ENCODE data around the gene FAM228B.

FAM228B gene

GRCh38 chr2:24123195-24123921 is at the start of gene FAM228B, which contains the start of gene PFN4:
Gene FAM228B (plus strand): TSS chr2:24123469. CDS start chr2:24124362, 893 bp downstream.
Gene PFN4 (minus strand): TSS chr2:24123334. CDS start chr2:24122535, 799 bp downstream.
- no peak within 1 kb of the TSS for H3K27ac ChIP-seq (ENCODE audit: low read length)
- DNase-seq (ENCODE audit: low read depth, low spot score): no peak
- H3K4me3 ChIP-seq (ENCODE audit: low read length): peak within 1 kb of the TSS; percentile 73
- H3K4me1 ChIP-seq (ENCODE audit: control insufficient read depth, insufficient read depth, low read length): no peaks in the 10 kb centered on the region
- no peaks in the 10 kb centered on the region for H3K27me3 ChIP-seq (ENCODE audit: control insufficient read depth, insufficient read depth, low read length)
- H3K36me3 ChIP-seq (ENCODE audit: control insufficient read depth, insufficient read depth, low read length): no peaks in the 10 kb centered on the region
- no CpG with 5 or more reads among the region's 103 CpGs for WGBS (ENCODE audit: insufficient coverage, insufficient read length)
- H3K9me3 ChIP-seq (ENCODE audit: control insufficient read depth, insufficient read depth, low read length): no peaks in the 10 kb centered on the region

GRCh38 chr2:24073816-24074215 is 49.5 kb upstream of the FAM228B start:
- Histone ChIP-seq H3K4me1 (ENCODE audit: control insufficient read depth, insufficient read depth, low read length) (no peaks in the 10 kb centered on the region), H3K4me3 (ENCODE audit: low read length) (no peak overlapping the region), H3K9me3 (ENCODE audit: control insufficient read depth, insufficient read depth, low read length) (no peaks in the 10 kb centered on the region), H3K27me3 (ENCODE audit: control insufficient read depth, insufficient read depth, low read length) (no peaks in the 10 kb centered on the region), H3K27ac (ENCODE audit: low read length) (no peak overlapping the region), H3K36me3 (ENCODE audit: control insufficient read depth, insufficient read depth, low read length) (peaks cover 2% of the 10 kb centered on the region; the same call in 1 of the 2 replicates)
- no peak for DNase-seq (ENCODE audit: low read depth, low spot score)
- WGBS (ENCODE audit: insufficient coverage, insufficient read length): no CpG with 5 or more reads among the region's 6 CpGs

- H3K36me3 ChIP-seq (ENCODE audit: control insufficient read depth, insufficient read depth, low read length): peaks cover 2% of the 10 kb centered on the region; the same call in 1 of the 2 replicates
- no peak overlapping the region for H3K27ac ChIP-seq (ENCODE audit: low read length)
- WGBS (ENCODE audit: insufficient coverage, insufficient read length): no CpG with 5 or more reads among the region's 5 CpGs
- no peaks in the 10 kb centered on the region for H3K4me1 ChIP-seq (ENCODE audit: control insufficient read depth, insufficient read depth, low read length)
- H3K9me3 ChIP-seq (ENCODE audit: control insufficient read depth, insufficient read depth, low read length): no peaks in the 10 kb centered on the region
- H3K4me3 ChIP-seq (ENCODE audit: low read length): peak overlapping the region; percentile 78; the same call in 1 of the 2 replicates
- no peaks in the 10 kb centered on the region for H3K27me3 ChIP-seq (ENCODE audit: control insufficient read depth, insufficient read depth, low read length)
- DNase-seq (ENCODE audit: low read depth, low spot score): no peak
Measured at GRCh38 chr2:24075259-24075658, 48.0 kb upstream of the FAM228B start.

GRCh38 chr2:24075915-24076848 is 47.1 kb upstream of the FAM228B start, which contains the start of gene SF3B6:
Gene SF3B6 (minus strand): TSS chr2:24076326. CDS start chr2:24076229, 97 bp downstream.
- no CpG with 5 or more reads among the region's 64 CpGs for WGBS (ENCODE audit: insufficient coverage, insufficient read length)
- H3K27ac ChIP-seq (ENCODE audit: low read length): no peak within 1 kb of the TSS

GRCh38 chr2:24076849-24077534 is 46.3 kb upstream of the FAM228B start:
- Histone ChIP-seq H3K36me3 (ENCODE audit: control insufficient read depth, insufficient read depth, low read length) (no peaks in the 10 kb centered on the region; the same call in 1 of the 2 replicates), H3K27me3 (ENCODE audit: control insufficient read depth, insufficient read depth, low read length) (no peaks in the 10 kb centered on the region), H3K9me3 (ENCODE audit: control insufficient read depth, insufficient read depth, low read length) (no peaks in the 10 kb centered on the region), H3K27ac (ENCODE audit: low read length) (no peak overlapping the region), H3K4me3 (ENCODE audit: low read length) (peak overlapping the region; percentile 83; the same call in 1 of the 2 replicates), H3K4me1 (ENCODE audit: control insufficient read depth, insufficient read depth, low read length) (no peaks in the 10 kb centered on the region)
- DNase-seq (ENCODE audit: low read depth, low spot score): no peak
- no CpG with 5 or more reads among the region's 41 CpGs for WGBS (ENCODE audit: insufficient coverage, insufficient read length)

More at GRCh38 chr2:24075915-24076848, 47.1 kb upstream of the FAM228B start, which contains the start of gene SF3B6:
- Histone ChIP-seq H3K36me3 (ENCODE audit: control insufficient read depth, insufficient read depth, low read length) (peaks cover 2% of the 10 kb centered on the region; the same call in 1 of the 2 replicates), H3K4me1 (ENCODE audit: control insufficient read depth, insufficient read depth, low read length) (no peaks in the 10 kb centered on the region), H3K9me3 (ENCODE audit: control insufficient read depth, insufficient read depth, low read length) (no peaks in the 10 kb centered on the region), H3K4me3 (ENCODE audit: low read length) (peak within 1 kb of the TSS; percentile 83), H3K27me3 (ENCODE audit: control insufficient read depth, insufficient read depth, low read length) (no peaks in the 10 kb centered on the region)
- DNase-seq (ENCODE audit: low read depth, low spot score): peak; percentile 99

- Histone ChIP-seq H3K27ac (ENCODE audit: low read length) (no peak overlapping the region), H3K4me3 (ENCODE audit: low read length) (peak overlapping the region; percentile 83; the same call in 1 of the 2 replicates)
- WGBS (ENCODE audit: insufficient coverage, insufficient read length): no CpG with 5 or more reads among the region's 9 CpGs
Measured at GRCh38 chr2:24077535-24077877, 45.8 kb upstream of the FAM228B start.

GRCh38 chr2:24077879-24078278 is 45.4 kb upstream of the FAM228B start:
- Histone ChIP-seq H3K27me3 (ENCODE audit: control insufficient read depth, insufficient read depth, low read length) (no peaks in the 10 kb centered on the region), H3K9me3 (ENCODE audit: control insufficient read depth, insufficient read depth, low read length) (no peaks in the 10 kb centered on the region), H3K4me3 (ENCODE audit: low read length) (no peak overlapping the region; the same call in 1 of the 2 replicates), H3K36me3 (ENCODE audit: control insufficient read depth, insufficient read depth, low read length) (peaks cover 3% of the 10 kb centered on the region; the same call in 1 of the 2 replicates), H3K27ac (ENCODE audit: low read length) (no peak overlapping the region), H3K4me1 (ENCODE audit: control insufficient read depth, insufficient read depth, low read length) (no peaks in the 10 kb centered on the region)
- no CpG with 5 or more reads among the region's 2 CpGs for WGBS (ENCODE audit: insufficient coverage, insufficient read length)
- DNase-seq (ENCODE audit: low read depth, low spot score): no peak

More at GRCh38 chr2:24077535-24077877, 45.8 kb upstream of the FAM228B start:
- H3K9me3 ChIP-seq (ENCODE audit: control insufficient read depth, insufficient read depth, low read length): no peaks in the 10 kb centered on the region
- H3K4me1 ChIP-seq (ENCODE audit: control insufficient read depth, insufficient read depth, low read length): no peaks in the 10 kb centered on the region
- DNase-seq (ENCODE audit: low read depth, low spot score): no peak
- H3K36me3 ChIP-seq (ENCODE audit: control insufficient read depth, insufficient read depth, low read length): no peaks in the 10 kb centered on the region; the same call in 1 of the 2 replicates
- no peaks in the 10 kb centered on the region for H3K27me3 ChIP-seq (ENCODE audit: control insufficient read depth, insufficient read depth, low read length)

- DNase-seq (ENCODE audit: low read depth, low spot score): no peak
- Histone ChIP-seq H3K4me3 (ENCODE audit: low read length) (no peak overlapping the region), H3K27me3 (ENCODE audit: control insufficient read depth, insufficient read depth, low read length) (no peaks in the 10 kb centered on the region), H3K36me3 (ENCODE audit: control insufficient read depth, insufficient read depth, low read length) (peaks cover 4% of the 10 kb centered on the region; the same call in 1 of the 2 replicates), H3K4me1 (ENCODE audit: control insufficient read depth, insufficient read depth, low read length) (peaks cover 1% of the 10 kb centered on the region; the same call in 1 of the 2 replicates), H3K27ac (ENCODE audit: low read length) (no peak overlapping the region), H3K9me3 (ENCODE audit: control insufficient read depth, insufficient read depth, low read length) (no peaks in the 10 kb centered on the region)
- whole genome bisulfite sequencing (ENCODE audit: insufficient coverage, insufficient read length): no CpG with 5 or more reads among the region's 2 CpGs
Measured at GRCh38 chr2:24080701-24081100, 42.6 kb upstream of the FAM228B start.

- Histone ChIP-seq H3K9me3 (ENCODE audit: control insufficient read depth, insufficient read depth, low read length) (no peaks in the 10 kb centered on the region), H3K36me3 (ENCODE audit: control insufficient read depth, insufficient read depth, low read length) (peaks cover 4% of the 10 kb centered on the region; the same call in 1 of the 2 replicates), H3K4me3 (ENCODE audit: low read length) (peak overlapping the region; percentile 70; the same call in 1 of the 2 replicates), H3K27me3 (ENCODE audit: control insufficient read depth, insufficient read depth, low read length) (no peaks in the 10 kb centered on the region), H3K27ac (ENCODE audit: low read length) (peak overlapping the region; percentile 15), H3K4me1 (ENCODE audit: control insufficient read depth, insufficient read depth, low read length) (peaks cover 1% of the 10 kb centered on the region; the same call in 1 of the 2 replicates)
- DNase-seq (ENCODE audit: low read depth, low spot score): no peak
- no CpG with 5 or more reads among the region's 8 CpGs for WGBS (ENCODE audit: insufficient coverage, insufficient read length)
Measured at GRCh38 chr2:24082787-24083566, 40.3 kb upstream of the FAM228B start.

Data from iPS DF 6.9 (cell line).